ENCODE data around the gene MAST4. TPM values are rescaled to one million over a fixed set of nuclear protein-coding genes. Genes with fewer than 3 reads are reported as not detected.
A peak's percentile ranks its signal among the peaks of the same experiment; 100 is the strongest.

Gene MAST4
- total and polyA plus RNA-seq, 2 of the 13 experiments (the other 11 are each of a cell fraction or from before 2014, with no cell fraction given): 3.4 to 3.7 TPM

GRCh38 chr5:67144183-67144639, 548.0 kb downstream of the MAST4 start:
- BruUV-seq (replicated peaks): no TSS peak
- H2AFZ ChIP-seq (ENCODE audit: low read length): peak overlapping the region; percentile 16
- FAIRE-seq (no peak), ATAC-seq (peak; percentile 90), DNase-seq (ENCODE audit: low spot score) (peak; percentile 95)
- no peaks in the 10 kb centered on the region for H3K9me3 ChIP-seq (ENCODE audit: low read length)
- peaks cover 4 to 12% of the 10 kb centered on the region in 2 experiments; a peak in 3 of 5 replicates for H3K36me3 ChIP-seq (replicated peaks in 1 of 2; ENCODE audit: control insufficient read depth in 1 of 2, insufficient read depth in 2 of 2, low read length in 2 of 2)
- peak overlapping the region in 1 of 3 experiments; percentile 20; a peak in 1 of 6 replicates for H3K4me3 ChIP-seq (replicated peaks in 1 of 3; ENCODE audit: insufficient read depth in 1 of 3, low read depth in 2 of 3, low read length in 3 of 3)
- H3K4me2 ChIP-seq (ENCODE audit: low read depth, low read length): peak overlapping the region; percentile 63
- intact Hi-C loops (cut with micrococcal nuclease; ENCODE audit: unreplicated experiment) (loop anchor here (5.0 kb wide), 3 partner anchors 47 to 152 kb away; no protein-coding TSS in a partner anchor), in situ Hi-C loops (cut with HindIII; ENCODE audit: extremely low pct_ligation_motif_present, low pct_unique_long_range_greater_than_20kb) (loop anchor here (5.0 kb wide), 1 partner anchor 142 kb away; no protein-coding TSS in a partner anchor)
- H4K20me1 ChIP-seq (ENCODE audit: insufficient read depth, low read length): no peaks in the 10 kb centered on the region
- WGBS (ENCODE audit: low lambda C conversion rate): 14% methylated on average over 2 of the region's 2 CpGs
- ChIA-PET CTCF (ENCODE audit: low intra/inter-chr PET ratio, low total read pairs) (no interaction called here), POLR2A (interaction anchor here (0.8 to 2.8 kb wide), 9 partner anchors 20 to 1072 kb away, joined by 3 to 30 read pairs (median 4); partner anchors contain the start of gene PIK3R1)
- H3K27ac ChIP-seq (ENCODE audit: extremely low read length, insufficient read depth, low read length): peak overlapping the region; percentile 86
- peaks cover 68% of the 10 kb centered on the region for H3K4me1 ChIP-seq (ENCODE audit: insufficient read depth, low read length)
- no peaks in the 10 kb centered on the region for H3K27me3 ChIP-seq (ENCODE audit: control insufficient read depth in 1 of 2, insufficient read depth in 2 of 2, low read length in 2 of 2)
- peak overlapping the region; percentile 48; the same call in 1 of the 2 replicates for H3K9ac ChIP-seq (ENCODE audit: insufficient read depth, low read depth, low read length)
- no peaks in the 10 kb centered on the region for H3K79me2 ChIP-seq (ENCODE audit: insufficient read depth, low read length)
- TF ChIP-seq ZNF646 (CRISPR knock-in tag; IDR thresholded peaks at IDR 0.05) (peak; percentile 85), IRF1 (CRISPR knock-in tag; IDR thresholded peaks at IDR 0.05; ENCODE audit: low read depth) (no peak), TARDBP (CRISPR knock-in tag; IDR thresholded peaks at IDR 0.05) (peak; percentile 66; the same call in 1 of the 2 replicates), ZHX1 (CRISPR knock-in tag; IDR thresholded peaks at IDR 0.05; ENCODE audit: low read depth) (0 out of 2 replicates have a peak, but pooled peaks have one; percentile 32), HMGXB4 (CRISPR knock-in tag; IDR thresholded peaks at IDR 0.05; ENCODE audit: borderline replicate concordance in 1 of 2, low read depth in 1 of 2) (no peak), ZFP36L1 (CRISPR knock-in tag; IDR thresholded peaks at IDR 0.05) (0 out of 2 replicates have a peak, but pooled peaks have one; percentile 33), ZNF12 (CRISPR knock-in tag; IDR thresholded peaks at IDR 0.05) (peak; percentile 39; the same call in 1 of the 2 replicates), TAF15 (IDR thresholded peaks at IDR 0.05; ENCODE audit: low read depth, low read length, poor library complexity, severe bottlenecking) (no peak), SP1 (IDR thresholded peaks at IDR 0.05) (no peak), SP1 (CRISPR knock-in tag; IDR thresholded peaks at IDR 0.05) (no peak), MIER3 (CRISPR knock-in tag; IDR thresholded peaks at IDR 0.05; ENCODE audit: borderline replicate concordance) (peak; percentile 67; the same call in 1 of the 2 replicates), NBN (conservative IDR thresholded peaks at IDR 0.05) (no peak)

All from HepG2 (cell line).